ENCODE data around the gene PAF1.

Gene PAF1

DNA sequence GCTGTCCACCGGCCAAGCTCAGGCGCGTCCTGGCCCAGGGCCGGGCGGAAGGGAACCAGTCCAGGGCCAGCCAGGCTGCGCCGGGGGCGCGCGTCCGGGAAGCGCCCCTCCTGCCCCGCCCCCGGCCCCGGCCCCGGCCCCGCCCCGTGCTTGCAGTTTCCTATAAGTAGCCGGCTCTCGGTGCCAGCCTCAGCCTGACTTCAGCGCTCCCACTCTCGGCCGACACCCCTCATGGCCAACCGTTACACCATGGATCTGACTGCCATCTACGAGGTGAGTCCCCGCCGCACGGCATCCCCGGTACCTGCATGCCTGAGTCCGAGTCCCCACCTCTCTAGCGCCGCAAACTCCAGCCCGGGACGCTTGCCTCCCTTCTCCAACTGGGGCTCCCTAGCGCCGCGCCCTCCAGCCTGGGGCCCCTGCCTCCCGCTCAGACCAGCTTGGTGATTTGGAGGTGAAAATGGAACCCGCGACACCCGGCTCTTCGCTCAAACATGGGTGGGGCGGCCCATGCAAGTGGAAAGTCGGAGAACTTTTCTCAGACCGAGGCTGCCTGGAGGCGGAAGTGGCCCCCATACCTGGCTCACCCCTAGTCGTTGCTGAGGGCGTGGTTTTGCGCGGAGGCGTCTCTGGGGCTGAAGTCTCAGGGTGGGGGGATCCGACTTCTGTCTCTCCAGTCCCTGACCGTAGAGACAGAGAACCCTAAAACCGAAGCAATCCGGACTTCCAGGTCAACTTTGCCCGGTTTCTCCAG, 15.9 kb upstream of the PAF1 start, which contains the start of gene ZFP36:
ZFP36 (plus strand) TSS at position 192 of the 754 bp plus-strand sequence; CDS start at position 250, 58 bp downstream.
- H3K14ac ChIP-seq (ENCODE audit: low read length): peak within 1 kb of the TSS; percentile 99
- peaks cover 45% of the 10 kb centered on the region for H3K79me1 ChIP-seq (ENCODE audit: low read length)
- H3K27ac ChIP-seq (ENCODE audit: low read depth, low read length): peak within 1 kb of the TSS; percentile 94
- WGBS (ENCODE audit: extremely low coverage, insufficient coverage, insufficient read length): no CpG with 5 or more reads among the region's 56 CpGs
- H4K12ac ChIP-seq (ENCODE audit: low read depth, low read length): peak within 1 kb of the TSS; percentile 77
- peak within 1 kb of the TSS; percentile 79 for H2BK12ac ChIP-seq (ENCODE audit: low read length)
- peak within 1 kb of the TSS; percentile 99 for H2AK5ac ChIP-seq (ENCODE audit: low read length)
- peak within 1 kb of the TSS; percentile 19 for H2AFZ ChIP-seq (ENCODE audit: insufficient read depth, low read length, poor library complexity)
- H3K4me1 ChIP-seq (ENCODE audit: control insufficient read depth in 1 of 2, insufficient read depth in 2 of 2, low read length in 2 of 2): peaks cover 30 to 48% of the 10 kb centered on the region in 2 experiments
- peaks cover 35% of the 10 kb centered on the region for H3K79me2 ChIP-seq (ENCODE audit: control insufficient read depth, insufficient read depth, low read length, poor library complexity)
- H3K4me3 ChIP-seq (ENCODE audit: low read depth, low read length): peak within 1 kb of the TSS; percentile 96
- H3K9ac ChIP-seq (ENCODE audit: low read length): peak within 1 kb of the TSS; percentile 97
- H3K9me3 ChIP-seq (ENCODE audit: insufficient read depth, low read depth, low read length): no peaks in the 10 kb centered on the region
- H3K23ac ChIP-seq (ENCODE audit: low read length): no peak within 1 kb of the TSS
- H2BK120ac ChIP-seq (ENCODE audit: insufficient read depth, low read length, poor library complexity): peak within 1 kb of the TSS; percentile 89
- H3K18ac ChIP-seq (ENCODE audit: low read length): peak within 1 kb of the TSS; percentile 98
- H3K27me3 ChIP-seq (ENCODE audit: insufficient read depth, low read length): no peaks in the 10 kb centered on the region
- peak within 1 kb of the TSS; percentile 100 for H3K4ac ChIP-seq (ENCODE audit: low read depth, low read length)
- H4K91ac ChIP-seq (ENCODE audit: low read depth, low read length): peak within 1 kb of the TSS; percentile 93
- H2BK5ac ChIP-seq (ENCODE audit: low read depth, low read length, poor library complexity): peak within 1 kb of the TSS; percentile 90
- H4K8ac ChIP-seq (ENCODE audit: low read depth, low read length): peak within 1 kb of the TSS; percentile 87
- H3K4me2 ChIP-seq (ENCODE audit: low read length): peak within 1 kb of the TSS; percentile 81
- DNase-seq: peak; percentile 69 to 84
- H3K36me3 ChIP-seq (ENCODE audit: control insufficient read depth in 1 of 2, insufficient read depth in 2 of 2, low read length in 2 of 2): peaks cover 12 to 13% of the 10 kb centered on the region in 2 experiments

GRCh38 chr19:39405958-39406655, 15.2 kb upstream of the PAF1 start:
- H3K27ac ChIP-seq (ENCODE audit: low read depth, low read length): peak overlapping the region; percentile 7

GRCh38 chr19:39405261-39405957, 14.5 kb upstream of the PAF1 start:
- no peak overlapping the region for H3K23ac ChIP-seq (ENCODE audit: low read length)
- H3K9me3 ChIP-seq (ENCODE audit: insufficient read depth, low read depth, low read length): no peaks in the 10 kb centered on the region
- H3K4me1 ChIP-seq (ENCODE audit: control insufficient read depth in 1 of 2, insufficient read depth in 2 of 2, low read length in 2 of 2): peaks cover 30 to 46% of the 10 kb centered on the region in 2 experiments
- no peak overlapping the region for H3K14ac ChIP-seq (ENCODE audit: low read length)
- H4K91ac ChIP-seq (ENCODE audit: low read depth, low read length): no peak overlapping the region
- H3K9ac ChIP-seq (ENCODE audit: low read length): no peak overlapping the region
- H3K27ac ChIP-seq (ENCODE audit: low read depth, low read length): no peak overlapping the region
- no peak overlapping the region for H4K8ac ChIP-seq (ENCODE audit: low read depth, low read length)
- H3K36me3 ChIP-seq (ENCODE audit: control insufficient read depth in 1 of 2, insufficient read depth in 2 of 2, low read length in 2 of 2): peaks cover 12 to 13% of the 10 kb centered on the region in 2 experiments
- H3K4me2 ChIP-seq (ENCODE audit: low read length): no peak overlapping the region
- H2BK12ac ChIP-seq (ENCODE audit: low read length): no peak overlapping the region
- no peak overlapping the region for H3K18ac ChIP-seq (ENCODE audit: low read length)
- H3K79me1 ChIP-seq (ENCODE audit: low read length): peaks cover 42% of the 10 kb centered on the region
- no peak overlapping the region for H2BK5ac ChIP-seq (ENCODE audit: low read depth, low read length, poor library complexity)
- no peak for DNase-seq
- H2BK120ac ChIP-seq (ENCODE audit: insufficient read depth, low read length, poor library complexity): no peak overlapping the region
- no peak overlapping the region for H2AK5ac ChIP-seq (ENCODE audit: low read length)
- H3K27me3 ChIP-seq (ENCODE audit: insufficient read depth, low read length): no peaks in the 10 kb centered on the region
- H3K79me2 ChIP-seq (ENCODE audit: control insufficient read depth, insufficient read depth, low read length, poor library complexity): peaks cover 34% of the 10 kb centered on the region
- H3K4me3 ChIP-seq (ENCODE audit: low read depth, low read length): no peak overlapping the region
- no peak overlapping the region for H2AFZ ChIP-seq (ENCODE audit: insufficient read depth, low read length, poor library complexity)
- no CpG with 5 or more reads among the region's 17 CpGs for WGBS (ENCODE audit: extremely low coverage, insufficient coverage, insufficient read length)
- no peak overlapping the region for H4K12ac ChIP-seq (ENCODE audit: low read depth, low read length)
- H3K4ac ChIP-seq (ENCODE audit: low read depth, low read length): no peak overlapping the region

More at GRCh38 chr19:39405958-39406655, 15.2 kb upstream of the PAF1 start:
- Histone ChIP-seq H4K8ac (ENCODE audit: low read depth, low read length) (peak overlapping the region; percentile 49), H2AFZ (ENCODE audit: insufficient read depth, low read length, poor library complexity) (no peak overlapping the region), H3K14ac (ENCODE audit: low read length) (peak overlapping the region; percentile 64), H3K79me2 (ENCODE audit: control insufficient read depth, insufficient read depth, low read length, poor library complexity) (peaks cover 35% of the 10 kb centered on the region), H3K9me3 (ENCODE audit: insufficient read depth, low read depth, low read length) (no peaks in the 10 kb centered on the region), H3K4ac (ENCODE audit: low read depth, low read length) (peak overlapping the region; percentile 44), H3K9ac (ENCODE audit: low read length) (peak overlapping the region; percentile 25), H2BK120ac (ENCODE audit: insufficient read depth, low read length, poor library complexity) (peak overlapping the region; percentile 37), H2BK5ac (ENCODE audit: low read depth, low read length, poor library complexity) (peak overlapping the region; percentile 13), H3K23ac (ENCODE audit: low read length) (no peak overlapping the region), H2BK12ac (ENCODE audit: low read length) (peak overlapping the region; percentile 27), H3K18ac (ENCODE audit: low read length) (peak overlapping the region; percentile 25), H4K91ac (ENCODE audit: low read depth, low read length) (peak overlapping the region; percentile 59), H4K12ac (ENCODE audit: low read depth, low read length) (no peak overlapping the region), H3K4me1 (ENCODE audit: control insufficient read depth in 1 of 2, insufficient read depth in 2 of 2, low read length in 2 of 2) (peaks cover 35 to 51% of the 10 kb centered on the region in 2 experiments), H3K79me1 (ENCODE audit: low read length) (peaks cover 45% of the 10 kb centered on the region), H3K27me3 (ENCODE audit: insufficient read depth, low read length) (no peaks in the 10 kb centered on the region), H2AK5ac (ENCODE audit: low read length) (peak overlapping the region; percentile 11), H3K4me3 (ENCODE audit: low read depth, low read length) (peak overlapping the region; percentile 62), H3K36me3 (ENCODE audit: control insufficient read depth in 1 of 2, insufficient read depth in 2 of 2, low read length in 2 of 2) (peaks cover 12 to 13% of the 10 kb centered on the region in 2 experiments), H3K4me2 (ENCODE audit: low read length) (peak overlapping the region; percentile 63)
- DNase-seq: peak in 1 of 2 donors; percentile 27
- no CpG with 5 or more reads among the region's 22 CpGs for WGBS (ENCODE audit: extremely low coverage, insufficient coverage, insufficient read length)
